ENCODE results near the gene P3R3URF. TPM values are rescaled to one million over a fixed set of nuclear protein-coding genes. Genes with fewer than 3 reads are reported as not detected.

Gene P3R3URF
- total and polyA plus RNA-seq, 9 of the 15 experiments (the other 6 are each of a cell fraction or from before 2014, with no cell fraction given), result not detected

- TF ChIP-seq, protein P1, sequence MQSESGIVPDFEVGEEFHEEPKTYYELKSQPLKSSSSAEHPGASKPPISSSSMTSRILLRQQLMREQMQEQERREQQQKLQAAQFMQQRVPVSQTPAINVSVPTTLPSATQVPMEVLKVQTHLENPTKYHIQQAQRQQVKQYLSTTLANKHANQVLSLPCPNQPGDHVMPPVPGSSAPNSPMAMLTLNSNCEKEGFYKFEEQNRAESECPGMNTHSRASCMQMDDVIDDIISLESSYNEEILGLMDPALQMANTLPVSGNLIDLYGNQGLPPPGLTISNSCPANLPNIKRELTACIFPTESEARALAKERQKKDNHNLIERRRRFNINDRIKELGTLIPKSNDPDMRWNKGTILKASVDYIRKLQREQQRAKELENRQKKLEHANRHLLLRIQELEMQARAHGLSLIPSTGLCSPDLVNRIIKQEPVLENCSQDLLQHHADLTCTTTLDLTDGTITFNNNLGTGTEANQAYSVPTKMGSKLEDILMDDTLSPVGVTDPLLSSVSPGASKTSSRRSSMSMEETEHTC (IDR thresholded peaks at IDR 0.05), result no peak
- TF ChIP-seq CC2D1A (IDR thresholded peaks at IDR 0.05), result peak; percentile 62; the same call in 1 of the 2 replicates
- TF ChIP-seq RNF2 (IDR thresholded peaks at IDR 0.05), result no peak
- TF ChIP-seq CEBPG (CRISPR knock-in tag; IDR thresholded peaks at IDR 0.05), result no peak
- no peak for TF ChIP-seq CEBPG (tag; conservative IDR thresholded peaks at IDR 0.05 in 1 of 2, IDR thresholded peaks at IDR 0.05 in 1 of 2)
- no peak for TF ChIP-seq TOE1 (IDR thresholded peaks at IDR 0.05; ENCODE audit: borderline replicate concordance)
- TF ChIP-seq TOE1 (CRISPR knock-in tag; IDR thresholded peaks at IDR 0.05; ENCODE audit: borderline replicate concordance, low read depth), result no peak
- no peak for TF ChIP-seq SNRNP70 (optimal IDR thresholded peaks at IDR 0.05; ENCODE audit: low read depth, low read length)
- TF ChIP-seq ZBTB26 (CRISPR knock-in tag; IDR thresholded peaks at IDR 0.05), result no peak
- no peak for TF ChIP-seq NCOA6 (IDR thresholded peaks at IDR 0.05)
- TF ChIP-seq, protein P2, sequence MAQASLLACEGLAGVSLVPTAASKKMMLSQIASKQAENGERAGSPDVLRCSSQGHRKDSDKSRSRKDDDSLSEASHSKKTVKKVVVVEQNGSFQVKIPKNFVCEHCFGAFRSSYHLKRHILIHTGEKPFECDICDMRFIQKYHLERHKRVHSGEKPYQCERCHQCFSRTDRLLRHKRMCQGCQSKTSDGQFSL (CRISPR knock-in tag; IDR thresholded peaks at IDR 0.05), result no peak
- TF ChIP-seq, protein P2 (tag; IDR thresholded peaks at IDR 0.05), result no peak
- no peak for TF ChIP-seq IFI16 (CRISPR knock-in tag; IDR thresholded peaks at IDR 0.05)
- no peak for TF ChIP-seq ZNF311 (CRISPR knock-in tag; IDR thresholded peaks at IDR 0.05)
- TF ChIP-seq NR2C2 (CRISPR knock-in tag; IDR thresholded peaks at IDR 0.05), result peak; percentile 46; the same call in 1 of the 2 replicates
- no peak for TF ChIP-seq NR2C2 (tag; IDR thresholded peaks at IDR 0.05)
- no peak for TF ChIP-seq TAF7 (tag; IDR thresholded peaks at IDR 0.05)
- no peak for TF ChIP-seq CHCHD3 (CRISPR knock-in tag; IDR thresholded peaks at IDR 0.05)
- no peak for TF ChIP-seq MYBL2 (IDR thresholded peaks at IDR 0.05; ENCODE audit: low read depth)
- no peak for TF ChIP-seq MYBL2 (CRISPR knock-in tag; IDR thresholded peaks at IDR 0.05; ENCODE audit: borderline replicate concordance)
- TF ChIP-seq YY1 (IDR thresholded peaks at IDR 0.05; ENCODE audit: borderline replicate concordance in 1 of 3, control insufficient read depth in 1 of 3, extremely low read depth in 1 of 3, insufficient read depth in 3 of 3, insufficient read length in 1 of 3, insufficient replicate concordance in 2 of 3, low read depth in 1 of 3, low read length in 2 of 3), result peak in 2 of 3 experiments; percentile 56 to 67
- TF ChIP-seq MCM2 (IDR thresholded peaks at IDR 0.05; ENCODE audit: low read depth), result no peak
- TF ChIP-seq, protein P3, sequence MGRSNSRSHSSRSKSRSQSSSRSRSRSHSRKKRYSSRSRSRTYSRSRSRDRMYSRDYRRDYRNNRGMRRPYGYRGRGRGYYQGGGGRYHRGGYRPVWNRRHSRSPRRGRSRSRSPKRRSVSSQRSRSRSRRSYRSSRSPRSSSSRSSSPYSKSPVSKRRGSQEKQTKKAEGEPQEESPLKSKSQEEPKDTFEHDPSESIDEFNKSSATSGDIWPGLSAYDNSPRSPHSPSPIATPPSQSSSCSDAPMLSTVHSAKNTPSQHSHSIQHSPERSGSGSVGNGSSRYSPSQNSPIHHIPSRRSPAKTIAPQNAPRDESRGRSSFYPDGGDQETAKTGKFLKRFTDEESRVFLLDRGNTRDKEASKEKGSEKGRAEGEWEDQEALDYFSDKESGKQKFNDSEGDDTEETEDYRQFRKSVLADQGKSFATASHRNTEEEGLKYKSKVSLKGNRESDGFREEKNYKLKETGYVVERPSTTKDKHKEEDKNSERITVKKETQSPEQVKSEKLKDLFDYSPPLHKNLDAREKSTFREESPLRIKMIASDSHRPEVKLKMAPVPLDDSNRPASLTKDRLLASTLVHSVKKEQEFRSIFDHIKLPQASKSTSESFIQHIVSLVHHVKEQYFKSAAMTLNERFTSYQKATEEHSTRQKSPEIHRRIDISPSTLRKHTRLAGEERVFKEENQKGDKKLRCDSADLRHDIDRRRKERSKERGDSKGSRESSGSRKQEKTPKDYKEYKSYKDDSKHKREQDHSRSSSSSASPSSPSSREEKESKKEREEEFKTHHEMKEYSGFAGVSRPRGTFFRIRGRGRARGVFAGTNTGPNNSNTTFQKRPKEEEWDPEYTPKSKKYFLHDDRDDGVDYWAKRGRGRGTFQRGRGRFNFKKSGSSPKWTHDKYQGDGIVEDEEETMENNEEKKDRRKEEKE (IDR thresholded peaks at IDR 0.05; ENCODE audit: borderline replicate concordance in 1 of 2, control insufficient read depth in 1 of 2, low read depth in 2 of 2, low read length in 1 of 2), result no peak
Measured at GRCh38 chr1:46223472-46223943, 47.2 kb upstream of the P3R3URF start (continued).
